GM19372 (cell line): ENCODE results near the gene FNDC3A.
"Not testable (repeated sequence)": the region's sequence is repeated elsewhere in the genome, so short reads cannot be mapped to it uniquely, and the experiment has no call there.

Experiments
- ATAC-seq: cut with Tn5 transposase; IDR thresholded peaks from one replicate; pipeline ENCODE4 v1.9.1; 2021; ENCODE audit warnings: mild to moderate bottlenecking, low read depth, moderate library complexity; ENCODE audit not compliant: unreplicated experiment

The FNDC3A gene

DNA sequence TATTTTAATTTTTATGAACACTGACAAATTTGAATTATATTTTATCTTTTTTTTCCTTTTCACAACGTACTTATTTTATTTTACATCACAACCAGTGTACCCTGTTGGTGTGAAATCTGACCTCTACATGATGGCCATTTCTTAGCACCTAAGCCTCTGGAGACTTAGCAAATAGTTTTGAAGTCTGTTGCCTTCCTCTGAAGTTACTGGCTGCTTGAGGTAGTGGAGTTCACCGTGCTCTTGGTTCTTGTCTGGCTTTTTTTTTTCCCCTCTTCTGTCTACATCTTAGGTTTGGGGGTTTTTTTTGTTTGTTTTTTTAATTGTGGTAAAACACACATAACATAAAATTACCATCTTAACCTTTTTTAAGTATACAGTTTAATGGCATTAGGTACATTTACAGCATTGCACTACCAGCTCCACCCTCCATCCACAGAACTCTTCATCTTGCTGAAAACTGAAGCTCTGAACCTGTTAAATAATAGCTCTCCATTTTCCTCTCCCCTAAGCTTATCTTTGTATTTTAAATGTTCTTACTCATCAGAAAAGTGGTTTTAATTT, 150.3 kb downstream of the FNDC3A start:
- ATAC-seq, result no peak

GRCh38 chr13:49132479-49133002, 156.8 kb downstream of the FNDC3A start:
- no peak for ATAC-seq

DNA sequence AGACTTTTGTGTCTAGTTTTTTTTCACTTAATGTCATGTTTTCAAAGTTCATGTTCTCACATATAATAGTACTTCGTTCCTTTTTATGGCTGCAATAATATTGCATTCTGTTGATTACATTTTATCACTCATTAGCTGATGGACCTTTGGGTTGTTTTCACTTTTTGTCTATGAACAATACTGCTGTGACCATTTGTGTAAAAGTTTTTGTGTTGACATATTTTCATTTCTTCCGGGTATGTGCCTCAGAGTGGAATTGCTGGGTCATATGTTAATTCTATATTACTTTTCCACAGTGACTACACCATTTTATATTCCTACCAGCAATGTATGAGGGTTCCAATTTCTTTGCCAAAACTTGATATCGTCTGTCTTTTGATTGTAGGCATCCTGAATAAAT, 158.6 kb downstream of the FNDC3A start:
- no peak for ATAC-seq

GRCh38 chr13:49137138-49137643, 161.5 kb downstream of the FNDC3A start:
- ATAC-seq, result not testable (repeated sequence)

GRCh38 chr13:49140910-49141611, 165.3 kb downstream of the FNDC3A start:
- no peak for ATAC-seq

GRCh38 chr13:49146950-49147355, 171.2 kb downstream of the FNDC3A start:
- ATAC-seq, result no peak

DNA sequence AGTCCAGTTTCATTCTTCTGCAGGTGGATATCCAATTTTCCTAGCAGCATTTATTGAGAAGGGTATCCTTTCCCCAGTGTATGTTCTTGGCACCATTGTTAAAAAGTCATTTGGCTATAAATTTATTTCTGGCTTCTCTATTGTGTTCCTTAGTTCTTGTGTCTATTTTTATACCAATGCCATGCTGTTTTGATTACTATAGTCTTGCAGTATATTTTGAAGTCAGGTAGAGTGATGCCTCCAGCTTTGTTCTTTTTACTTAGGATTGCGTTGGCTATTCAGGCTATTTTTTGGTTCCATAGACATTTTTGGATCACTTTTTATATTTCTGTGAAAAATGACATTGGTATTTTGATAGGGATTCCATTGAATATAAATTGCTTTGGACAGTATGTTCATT, 172.7 kb downstream of the FNDC3A start:
- no peak for ATAC-seq

DNA sequence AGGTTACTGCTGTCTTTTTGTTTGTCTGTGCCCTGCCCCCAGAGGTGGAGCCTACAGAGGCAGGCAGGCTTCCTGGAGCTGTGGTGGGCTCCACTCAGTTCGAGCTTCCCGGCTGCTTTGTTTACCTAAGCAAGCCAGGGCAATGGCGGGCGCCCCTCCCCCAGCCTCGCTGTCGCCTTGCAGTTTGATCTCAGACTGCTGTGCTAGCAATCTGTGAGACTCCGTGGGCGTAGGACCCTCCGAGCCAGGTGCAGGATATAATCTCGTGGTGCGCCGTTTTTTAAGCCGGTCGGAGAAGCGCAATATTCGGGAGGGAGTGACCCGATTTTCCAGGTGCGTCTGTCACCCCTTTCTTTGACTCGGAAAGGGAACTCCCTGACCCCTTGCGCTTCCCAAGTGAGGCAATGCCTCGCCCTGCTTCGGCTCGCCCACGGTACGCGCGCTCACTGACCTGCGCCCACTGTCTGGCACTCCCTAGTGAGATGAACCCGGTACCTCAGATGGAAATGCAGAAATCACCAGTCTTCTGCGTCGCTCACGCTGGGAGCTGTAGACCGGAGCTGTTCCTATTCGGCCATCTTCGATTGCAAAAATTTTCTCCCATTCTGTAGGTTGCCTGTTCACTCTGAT, 182.4 kb downstream of the FNDC3A start:
- ATAC-seq, result not testable (repeated sequence)

DNA sequence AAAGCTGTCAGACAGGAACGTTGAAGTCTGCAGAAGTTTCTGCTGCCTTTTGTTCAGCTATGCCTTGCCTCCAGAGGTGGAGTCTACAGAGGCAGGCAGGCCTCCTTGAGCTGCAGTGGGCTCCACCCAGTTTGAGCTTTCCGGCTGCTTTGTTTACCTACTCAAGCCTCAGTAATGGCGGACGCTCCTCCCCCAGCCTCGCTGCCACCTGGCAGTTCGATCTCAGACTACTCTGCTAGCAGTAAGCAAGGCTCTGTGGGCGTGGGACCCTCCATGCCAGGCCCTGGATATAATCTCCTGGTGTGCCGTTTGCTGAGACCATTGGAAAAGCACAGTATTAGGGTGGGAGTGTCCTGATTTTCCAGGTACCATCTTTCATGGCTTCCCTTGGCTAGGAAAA, 187.4 kb downstream of the FNDC3A start:
- ATAC-seq, result not testable (repeated sequence)

GRCh38 chr13:49164712-49165111, 189.0 kb downstream of the FNDC3A start:
- no peak for ATAC-seq

DNA sequence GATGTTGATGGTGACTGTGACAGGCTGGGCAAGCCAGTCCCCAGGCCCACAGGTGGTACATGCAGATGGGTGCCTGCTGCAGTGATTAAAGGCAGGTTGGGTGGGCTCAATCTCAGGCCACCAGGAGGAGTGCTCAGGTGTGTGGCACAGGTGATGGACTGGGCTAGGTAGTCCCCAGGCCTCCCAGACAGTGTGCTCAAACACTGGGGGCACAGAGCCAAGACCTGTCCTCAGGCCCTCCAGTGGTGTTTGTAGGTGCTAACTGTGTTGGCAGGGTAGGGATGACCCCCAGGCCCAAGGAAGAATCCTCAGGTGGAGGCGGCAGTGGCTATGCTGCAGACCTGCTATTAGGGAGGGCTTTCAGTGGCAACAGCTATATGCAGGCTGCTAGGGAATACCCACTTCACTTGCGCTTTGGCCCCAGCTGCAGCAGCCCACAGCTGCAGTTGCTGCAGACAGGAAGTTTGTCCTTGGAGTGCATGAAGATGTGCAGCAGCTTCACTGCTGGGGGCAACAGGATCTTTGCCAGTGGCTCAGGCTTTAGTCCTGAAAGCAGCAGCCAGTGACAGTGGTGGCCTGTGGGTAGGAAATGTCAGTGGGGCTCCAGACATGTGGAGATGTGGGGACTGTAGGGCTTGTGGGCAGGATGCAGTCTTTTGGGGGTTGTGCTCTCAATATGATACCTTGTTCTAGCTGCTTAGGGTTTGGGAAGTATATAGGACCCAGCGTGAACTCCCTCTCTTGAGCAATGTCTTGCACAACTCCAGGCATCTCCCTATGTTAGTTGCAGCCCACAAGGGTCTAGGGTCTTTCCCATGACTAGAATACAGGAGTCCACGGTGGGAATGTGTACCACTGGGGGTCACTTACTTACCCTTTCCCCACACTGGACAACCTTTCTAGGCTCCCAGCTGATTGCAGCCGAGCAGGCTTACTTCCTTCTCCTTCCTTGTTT, 190.4 kb downstream of the FNDC3A start:
- no peak for ATAC-seq

DNA sequence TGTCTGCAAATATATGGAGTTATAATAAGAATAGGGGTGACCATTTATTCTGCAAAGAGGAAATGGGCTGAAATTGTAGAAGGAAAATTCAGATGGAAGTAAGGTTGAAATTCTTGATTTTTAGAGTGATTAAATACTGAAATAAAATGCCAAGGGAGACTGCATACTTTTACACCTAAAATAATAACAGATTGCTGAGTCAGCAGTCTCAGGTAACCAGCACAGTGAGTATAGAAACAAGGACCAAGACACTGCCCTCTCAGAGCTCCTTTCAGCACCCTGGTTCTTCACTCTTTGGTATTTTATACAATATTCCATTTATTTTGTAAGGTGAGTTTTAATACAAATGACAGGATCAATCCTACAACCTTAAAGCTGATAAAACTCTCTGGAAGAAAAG, 195.6 kb downstream of the FNDC3A start:
- no peak for ATAC-seq

GRCh38 chr13:49183672-49184325, 208.1 kb downstream of the FNDC3A start:
- no peak for ATAC-seq

- ATAC-seq, result no peak
Observed at GRCh38 chr13:49184621-49185020, 208.9 kb downstream of the FNDC3A start.

DNA sequence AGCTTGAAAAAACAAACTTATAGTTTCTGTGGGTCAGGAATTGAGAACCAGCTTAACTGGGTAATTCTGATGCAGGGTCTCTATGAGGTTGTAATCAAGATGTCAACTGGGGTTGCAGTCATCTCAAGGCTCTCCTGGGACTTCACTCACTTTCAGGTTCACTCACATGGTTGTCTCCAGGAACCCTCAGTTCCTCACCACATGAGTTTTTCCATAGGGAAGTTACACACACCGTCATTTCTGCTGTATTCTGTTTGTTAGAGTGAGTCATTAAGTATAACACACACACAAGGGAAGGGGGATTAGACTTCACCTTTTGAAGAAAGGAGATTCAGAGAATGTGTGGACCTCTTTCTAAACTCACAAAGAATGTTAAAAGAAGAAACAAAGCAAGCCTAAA, 209.6 kb downstream of the FNDC3A start:
- ATAC-seq, result no peak

DNA sequence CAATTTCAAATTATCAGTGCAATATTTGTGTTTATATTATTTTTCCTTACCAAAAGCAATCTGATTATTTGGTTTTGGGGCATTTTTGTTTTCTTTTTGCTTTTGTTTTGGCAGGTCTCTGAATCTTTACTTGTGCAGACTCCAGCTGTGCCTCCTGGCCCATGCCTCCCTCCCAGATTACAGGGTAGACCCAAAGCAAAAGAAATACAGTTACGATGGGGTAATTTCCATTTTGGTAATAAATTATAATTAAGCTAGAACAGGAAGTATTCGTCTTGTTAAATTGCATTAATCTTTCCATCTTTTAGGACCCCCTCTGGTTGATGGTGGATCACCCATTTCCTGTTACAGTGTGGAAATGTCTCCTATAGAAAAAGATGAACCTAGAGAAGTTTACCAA, 215.2 kb downstream of the FNDC3A start:
- ATAC-seq, result no peak

GRCh38 chr13:49206641-49207040, 230.9 kb downstream of the FNDC3A start:
- no peak for ATAC-seq

DNA sequence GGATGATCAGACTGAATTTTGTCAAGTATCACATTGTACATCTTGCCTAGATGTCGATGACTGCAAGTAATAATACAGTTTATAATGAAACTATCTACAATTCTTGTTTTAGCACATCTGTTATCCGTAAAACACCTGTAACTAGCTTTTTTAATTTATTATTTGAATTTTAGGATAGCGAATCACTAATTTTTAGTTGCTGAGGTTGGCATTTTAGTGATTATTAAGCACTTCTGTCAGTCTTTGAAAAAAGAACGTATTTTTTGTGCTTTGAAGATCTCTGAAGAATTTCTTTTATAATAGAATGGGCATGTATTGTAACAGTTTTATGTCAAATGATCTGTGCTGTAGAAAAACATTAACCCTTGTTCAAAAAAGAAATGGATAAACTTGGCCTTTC, 232.9 kb downstream of the FNDC3A start:
- ATAC-seq, result no peak

GRCh38 chr13:49210114-49210513, 234.4 kb downstream of the FNDC3A start:
- no peak for ATAC-seq

- ATAC-seq, result no peak
Observed at GRCh38 chr13:49210669-49211068, 235.0 kb downstream of the FNDC3A start.
